ENCODE measurements around the gene P3H3.

The P3H3 gene

GRCh38 chr12:6821591-6822425 is 6.4 kb upstream of the P3H3 start, which contains the start of gene GPR162 (continued):
- TF ChIP-seq ELK4 (IDR thresholded peaks at IDR 0.05; ENCODE audit: borderline replicate concordance, low read depth, low read length) (no peak), AEBP2 (tag by site-specific recombination; IDR thresholded peaks at IDR 0.05; ENCODE audit: borderline replicate concordance) (no peak), ZNF311 (tag by site-specific recombination; IDR thresholded peaks at IDR 0.05; ENCODE audit: borderline replicate concordance) (no peak), TRIM28 (IDR thresholded peaks at IDR 0.05; ENCODE audit: borderline replicate concordance, low read length) (no peak), PBX3 (CRISPR knock-in tag; IDR thresholded peaks at IDR 0.05) (no peak)

- no peak for TF ChIP-seq ZFP41 (tag by site-specific recombination; IDR thresholded peaks at IDR 0.05; ENCODE audit: borderline replicate concordance)
- peak; percentile 29; the same call in 1 of the 2 replicates for TF ChIP-seq ZNF398 (tag by site-specific recombination; IDR thresholded peaks at IDR 0.05)
- TF ChIP-seq ZFP3 (tag by site-specific recombination; IDR thresholded peaks at IDR 0.05; ENCODE audit: low read depth), result no peak
- no peak for TF ChIP-seq ZNF792 (tag by site-specific recombination; IDR thresholded peaks at IDR 0.05)
- H3K36me3 ChIP-seq (ENCODE audit: control insufficient read depth in 2 of 2, insufficient read depth in 1 of 2, low read length in 2 of 2), result peaks cover 0 to 3% of the 10 kb centered on the region in 2 experiments; a peak in 1 of 3 replicates
- ChIA-PET CTCF (interaction anchor here (0.5 to 8.1 kb wide), 8 partner anchors 9 to 255 kb away, joined by 3 to 116 read pairs (median 4); partner anchors contain the start of gene MLF2), POLR2A (interaction anchor here (0.6 to 2.0 kb wide), 4 partner anchors 10 to 70 kb away, joined by 4 to 11 read pairs (median 10); partner anchors contain the start of genes CDCA3, MLF2 and USP5)
- no peak overlapping the region for H3K27ac ChIP-seq (ENCODE audit: extremely low read depth, low read depth, low read length)
- no peak overlapping the region for H3K4me3 ChIP-seq (ENCODE audit: low read depth, low read length)
- H3K9me3 ChIP-seq (ENCODE audit: control insufficient read depth, insufficient read depth, low read depth, low read length), result no peaks in the 10 kb centered on the region
- H3K4me1 ChIP-seq (ENCODE audit: control insufficient read depth, insufficient read depth, low read length), result peaks cover 6% of the 10 kb centered on the region; the same call in 1 of the 2 replicates
These were observed 5.6 kb upstream of the P3H3 start for GRCh38 chr12:6822426-6823135.

GRCh38 chr12:6823182-6824084 is 4.8 kb upstream of the P3H3 start:
- H3K4me1 ChIP-seq (ENCODE audit: control insufficient read depth, insufficient read depth, low read length), result peaks cover 6% of the 10 kb centered on the region; the same call in 1 of the 2 replicates
- peak; percentile 71 for TF ChIP-seq GLIS1 (tag by site-specific recombination; IDR thresholded peaks at IDR 0.05)
- TF ChIP-seq KLF16 (tag by site-specific recombination; IDR thresholded peaks at IDR 0.05), result no peak
- TF ChIP-seq GLIS2 (tag by site-specific recombination; IDR thresholded peaks at IDR 0.05), result peak; percentile 24; the same call in 1 of the 2 replicates
- TF ChIP-seq ZNF776 (tag by site-specific recombination; IDR thresholded peaks at IDR 0.05; ENCODE audit: borderline replicate concordance), result no peak
- 0 out of 2 replicates have a peak, but pooled peaks have one; percentile 10 for TF ChIP-seq SP2 (tag by site-specific recombination; IDR thresholded peaks at IDR 0.05)
- H3K4me3 ChIP-seq (ENCODE audit: low read depth, low read length), result no peak overlapping the region
- POLR2A ChIA-PET, result no interaction called here
- no peaks in the 10 kb centered on the region for H3K9me3 ChIP-seq (ENCODE audit: control insufficient read depth, insufficient read depth, low read depth, low read length)
- peaks cover 0 to 3% of the 10 kb centered on the region in 2 experiments; a peak in 1 of 3 replicates for H3K36me3 ChIP-seq (ENCODE audit: control insufficient read depth in 2 of 2, insufficient read depth in 1 of 2, low read length in 2 of 2)
- no peak overlapping the region for H3K27ac ChIP-seq (ENCODE audit: extremely low read depth, low read depth, low read length)
- CTCF ChIA-PET, result interaction anchor here (0.6 to 8.1 kb wide), 4 partner anchors 41 to 70 kb away, joined by 3 to 116 read pairs (median 18); partner anchors contain the start of gene MLF2
